Vagina (tissue), 2 donors: ENCODE measurements around the gene PMM1.
A peak's percentile ranks its signal among the peaks of the same experiment; 100 is the strongest.

Experiments used
- CTCF ChIP-seq, 3 experiments: fragments of 450-650 bp in 2 of 3; fragments of 200-600 bp in 1 of 3; sonication (generic) in 1 of 3; IDR thresholded peaks; one replicate each; pipeline ENCODE4 v1.5.1; 2017 to 2019; ENCODE audit warnings: antibody characterized with exemption in 3 of 3, mild to moderate bottlenecking in 2 of 3, moderate library complexity in 2 of 3
- POLR2A ChIP-seq, 2 donors: fragments of 450-650 bp; IDR thresholded peaks; one replicate each; pipeline ENCODE4 v1.6.1; 2017; ENCODE audit warnings: antibody characterized with exemption in 2 of 2, mild to moderate bottlenecking in 2 of 2, moderate library complexity in 2 of 2
- POLR2AphosphoS5 ChIP-seq, 2 donors: sonication (generic); formaldehyde crosslinking; IDR thresholded peaks; one replicate each; pipeline ENCODE4 v1.9.0; 2017; ENCODE audit warnings: antibody characterized with exemption in 2 of 2, mild to moderate bottlenecking in 2 of 2, low read depth in 1 of 2; ENCODE audit not compliant: insufficient read depth in 1 of 2

GRCh38 chr22:41561335-41561734, 28.3 kb downstream of the PMM1 start:
- TF ChIP-seq CTCF (IDR thresholded peaks at IDR 0.05) (no peak), POLR2A (IDR thresholded peaks at IDR 0.05) (no peak), POLR2AphosphoS5 (IDR thresholded peaks at IDR 0.05; ENCODE audit: insufficient read depth in 1 of 2, low read depth in 1 of 2) (peak in 1 of 2 donors; percentile 4)
